HG02798 (cell line): ENCODE data around the gene GDPD5.

Experiments
- ATAC-seq: cut with Tn5 transposase; IDR thresholded peaks from one replicate; pipeline ENCODE4 v1.9.1; 2021; ENCODE audit warnings: mild to moderate bottlenecking; ENCODE audit not compliant: unreplicated experiment, poor library complexity

GDPD5 gene

DNA sequence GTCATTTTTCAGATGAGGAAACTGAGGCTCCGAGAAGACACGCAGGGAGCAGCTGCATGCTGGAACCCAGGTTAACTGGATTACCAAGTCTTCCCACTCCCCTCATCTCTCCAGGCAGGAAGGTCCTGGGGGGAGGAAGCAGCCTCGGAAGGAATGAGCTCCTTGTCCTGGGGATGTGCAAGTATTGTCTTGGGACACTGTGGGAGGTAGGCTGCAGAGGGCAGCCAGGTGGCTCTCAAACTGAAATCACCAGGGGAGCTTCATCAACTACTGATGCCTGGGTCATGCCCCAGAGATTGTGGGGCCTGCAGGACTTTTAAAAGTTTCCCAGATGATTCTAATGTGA lies 7.6 kb downstream of the GDPD5 start:
- no peak for ATAC-seq

DNA sequence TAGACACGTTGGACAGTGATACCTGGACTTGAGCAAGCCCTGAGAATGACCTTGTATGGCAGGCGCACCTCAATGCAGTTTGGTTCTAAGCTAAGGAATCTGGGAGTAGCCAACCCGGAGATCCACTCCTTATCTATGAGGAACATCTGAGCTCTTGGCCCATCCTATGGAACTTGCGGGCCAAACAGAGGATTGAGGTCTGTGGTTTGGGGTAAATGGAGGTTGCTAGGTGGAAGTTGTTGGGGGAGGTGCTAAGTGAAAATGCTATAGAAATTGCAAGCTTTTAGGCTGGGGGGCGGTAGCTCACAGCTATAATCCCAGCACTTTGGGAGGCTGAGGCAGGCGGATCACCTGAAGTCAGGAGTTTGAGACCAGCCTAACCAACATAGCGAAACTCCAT lies 8.9 kb downstream of the GDPD5 start:
- no peak for ATAC-seq

DNA sequence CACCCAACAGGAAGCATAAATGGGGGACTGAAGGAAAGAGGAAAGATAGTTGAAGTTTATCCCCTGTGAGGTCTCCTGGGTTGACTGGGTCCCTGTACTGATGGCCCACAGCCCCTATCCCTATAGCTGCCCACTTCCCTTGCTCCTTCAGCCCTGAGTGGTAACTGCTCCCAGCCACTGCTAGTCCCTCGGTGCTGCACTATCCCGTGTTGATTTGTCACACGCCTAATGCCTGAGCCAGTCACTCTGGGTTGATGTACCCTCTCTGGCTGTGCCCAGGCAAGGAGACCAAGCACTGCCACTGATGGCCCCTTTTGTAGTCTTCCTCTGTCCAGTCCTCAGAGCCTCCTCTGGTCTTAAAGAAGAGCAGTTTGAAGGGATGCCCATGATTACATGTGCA lies 9.6 kb downstream of the GDPD5 start:
- ATAC-seq: no peak

DNA sequence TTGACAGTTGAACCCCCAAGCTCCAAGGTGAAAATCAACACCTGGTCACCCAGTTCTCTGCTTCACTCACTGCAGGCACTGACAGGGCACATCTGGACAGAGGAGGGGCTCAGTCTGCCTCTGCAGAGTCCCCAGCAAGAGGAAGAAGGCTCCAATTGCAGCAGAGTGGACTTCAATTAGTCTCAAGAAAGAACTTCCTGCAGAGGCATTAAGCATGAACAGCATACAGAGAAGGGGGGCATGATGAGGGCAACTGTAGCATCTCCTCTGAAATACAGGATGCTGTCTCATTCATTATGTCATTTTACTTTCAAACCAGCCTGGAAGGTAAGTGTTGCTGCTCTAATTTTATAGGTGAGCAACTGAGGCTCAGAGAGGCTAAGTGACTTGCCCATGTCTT lies 11.1 kb downstream of the GDPD5 start:
- no peak for ATAC-seq

DNA sequence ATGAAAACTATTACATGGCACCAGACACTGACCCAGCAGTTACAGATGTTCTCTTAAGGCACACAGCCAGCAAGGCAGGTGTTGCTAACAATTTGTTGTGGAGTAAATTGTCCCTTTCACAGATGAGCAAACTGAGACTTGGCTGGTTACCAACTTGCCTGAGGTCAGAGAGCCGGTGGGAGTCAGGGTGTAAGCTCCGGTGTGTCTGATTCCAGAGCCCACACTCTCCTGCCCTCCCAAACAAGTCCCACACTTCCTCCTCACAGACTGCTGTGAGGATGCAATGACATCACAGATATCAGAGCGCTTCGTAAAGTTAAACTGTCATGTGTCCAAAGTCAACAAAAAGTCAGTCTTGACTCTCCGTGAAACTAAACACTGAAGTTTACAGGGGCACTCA lies 12.5 kb downstream of the GDPD5 start:
- no peak for ATAC-seq

DNA sequence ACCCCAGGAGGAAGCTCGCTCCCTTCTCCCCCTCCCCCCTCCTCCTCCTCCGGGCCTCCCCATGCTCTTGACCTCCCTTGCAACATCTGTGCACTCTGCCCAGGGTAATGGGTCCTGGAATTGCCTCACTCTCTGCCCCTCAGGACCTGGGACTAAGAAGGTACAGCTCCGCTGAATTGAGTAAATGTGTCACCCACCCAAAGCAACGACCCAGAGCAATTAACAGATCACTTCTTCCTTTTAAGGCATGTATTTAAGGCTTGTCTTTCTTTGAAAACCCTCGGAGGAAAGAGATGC lies 15.1 kb downstream of the GDPD5 start:
- no peak for ATAC-seq

DNA sequence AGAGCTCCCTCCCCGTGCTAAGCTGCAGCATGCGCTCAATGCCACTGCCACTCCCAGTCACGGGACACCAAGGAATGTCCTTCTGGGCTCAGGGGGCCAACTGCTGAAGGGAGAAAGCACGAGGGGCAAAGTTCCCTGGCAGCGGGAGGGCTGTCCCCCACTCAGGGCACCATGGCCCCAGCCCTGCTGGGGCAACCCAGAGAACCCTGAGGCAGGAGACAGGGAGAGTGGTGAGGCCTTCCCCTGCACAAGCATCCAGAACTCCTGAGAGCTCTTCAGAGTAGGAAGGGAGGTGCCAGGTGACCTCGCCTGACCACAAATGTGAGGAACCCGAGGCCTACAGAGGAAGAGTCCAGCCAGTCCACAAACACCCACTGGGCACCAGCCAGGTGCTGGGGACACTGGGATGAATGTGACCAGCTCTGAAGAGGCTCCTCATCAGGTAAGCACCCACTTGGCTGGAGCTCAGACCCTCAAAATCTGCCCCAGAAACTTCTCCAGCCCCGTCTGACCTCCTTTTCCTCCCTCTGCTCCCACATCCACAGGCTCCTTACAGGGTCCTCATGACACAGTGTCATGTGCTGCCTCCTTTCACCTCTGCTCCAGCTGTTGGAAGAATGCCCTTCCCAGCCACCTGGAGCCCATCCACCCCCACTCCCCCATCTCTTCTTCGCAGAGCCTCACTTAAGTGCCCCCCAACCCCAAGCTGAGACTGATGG lies 15.6 kb downstream of the GDPD5 start:
- ATAC-seq: no peak

DNA sequence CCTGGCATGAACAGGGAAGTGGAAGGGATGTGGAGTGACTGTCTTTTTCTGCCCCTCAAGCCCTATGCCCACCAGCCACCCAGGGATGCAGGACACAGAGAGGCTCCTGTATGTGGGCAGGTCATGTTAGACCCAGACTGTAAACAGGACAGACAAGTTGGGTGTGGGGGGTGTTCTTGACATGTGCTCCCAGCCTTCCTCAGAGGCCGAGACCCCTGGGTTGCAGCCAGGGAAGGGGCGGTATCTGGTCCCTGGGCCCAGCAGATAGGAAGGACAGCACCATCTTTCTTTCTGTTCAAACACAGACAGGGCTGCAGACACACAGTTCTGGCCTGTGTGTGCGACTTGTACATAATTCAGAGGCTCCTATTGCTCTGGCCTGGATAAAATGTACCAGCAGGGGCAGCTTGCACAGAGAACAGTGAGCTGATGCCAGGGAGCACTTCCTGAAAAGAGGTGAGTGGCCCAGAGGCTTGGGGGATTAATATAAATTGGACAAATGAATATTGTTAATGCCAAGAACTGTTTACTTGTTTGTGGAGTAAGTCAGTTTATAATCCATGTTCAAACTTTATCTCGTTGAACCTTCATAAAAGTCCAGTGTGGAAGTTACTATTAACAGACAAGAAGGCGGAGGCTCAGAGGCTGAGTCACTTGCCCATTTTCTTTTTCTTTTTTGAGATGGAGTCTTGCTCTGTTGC lies 16.6 kb downstream of the GDPD5 start:
- no peak for ATAC-seq

DNA sequence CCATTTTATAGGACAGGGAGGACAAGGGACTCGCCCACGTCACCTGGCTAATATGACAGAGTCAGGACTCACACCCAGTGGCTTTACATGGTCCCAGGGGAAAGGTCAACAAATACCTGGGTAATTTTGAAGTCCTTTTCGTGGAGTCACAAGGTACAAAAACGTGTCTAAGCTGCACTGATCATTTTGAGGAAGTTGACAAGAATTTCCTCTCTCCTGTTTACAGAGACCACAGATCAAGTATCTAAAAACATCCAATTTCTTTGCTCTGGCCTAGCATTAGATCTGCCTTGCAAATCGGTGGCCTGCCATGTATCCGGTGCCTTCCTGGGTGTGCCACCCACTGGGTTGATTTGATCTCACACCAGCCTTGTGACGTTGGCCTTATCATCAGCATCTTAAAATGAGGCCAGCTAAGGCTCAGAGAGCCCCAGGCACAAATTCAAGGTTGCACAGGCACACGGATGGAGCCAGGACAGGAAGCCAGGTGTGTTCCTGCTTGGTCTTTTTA lies 17.6 kb downstream of the GDPD5 start:
- ATAC-seq: no peak

DNA sequence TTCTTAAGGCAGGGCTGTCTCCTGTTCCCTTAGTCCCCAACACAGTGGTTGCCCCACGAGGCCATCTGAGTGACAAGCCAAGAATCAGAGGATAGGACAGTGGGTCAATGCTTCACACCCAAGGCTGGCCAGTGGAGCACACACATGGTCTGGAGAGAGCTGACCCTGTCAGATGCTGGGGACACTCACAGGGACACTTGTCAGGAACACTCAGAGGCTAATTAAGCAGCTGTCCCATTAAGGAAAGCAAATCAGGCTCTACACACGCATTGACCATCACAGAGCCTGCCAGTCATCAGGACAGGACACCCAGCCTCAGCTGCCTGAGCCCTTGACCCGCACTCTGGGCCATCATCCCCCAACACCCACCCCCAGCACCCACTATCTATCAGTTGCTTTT lies 18.2 kb downstream of the GDPD5 start:
- no peak for ATAC-seq

DNA sequence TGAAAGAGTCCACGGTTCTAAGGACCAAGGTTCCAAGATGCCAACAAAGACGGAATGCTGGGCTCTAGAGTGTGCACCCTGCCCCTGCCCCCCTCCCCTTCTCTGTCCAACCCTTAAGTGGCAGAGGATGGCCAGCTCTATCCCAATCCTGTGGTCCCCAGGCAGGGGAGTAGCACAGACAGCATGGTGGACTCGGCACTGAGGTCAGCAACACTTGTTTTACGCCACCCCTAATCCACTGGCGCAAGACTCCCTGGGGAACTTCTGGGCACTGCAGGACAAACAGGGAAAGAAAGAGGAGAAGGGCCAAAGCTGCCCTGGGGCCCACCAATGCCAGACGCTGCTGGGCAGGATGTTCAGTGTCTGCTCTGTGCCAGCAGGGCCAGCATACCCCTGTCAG lies 18.9 kb downstream of the GDPD5 start:
- ATAC-seq: no peak

DNA sequence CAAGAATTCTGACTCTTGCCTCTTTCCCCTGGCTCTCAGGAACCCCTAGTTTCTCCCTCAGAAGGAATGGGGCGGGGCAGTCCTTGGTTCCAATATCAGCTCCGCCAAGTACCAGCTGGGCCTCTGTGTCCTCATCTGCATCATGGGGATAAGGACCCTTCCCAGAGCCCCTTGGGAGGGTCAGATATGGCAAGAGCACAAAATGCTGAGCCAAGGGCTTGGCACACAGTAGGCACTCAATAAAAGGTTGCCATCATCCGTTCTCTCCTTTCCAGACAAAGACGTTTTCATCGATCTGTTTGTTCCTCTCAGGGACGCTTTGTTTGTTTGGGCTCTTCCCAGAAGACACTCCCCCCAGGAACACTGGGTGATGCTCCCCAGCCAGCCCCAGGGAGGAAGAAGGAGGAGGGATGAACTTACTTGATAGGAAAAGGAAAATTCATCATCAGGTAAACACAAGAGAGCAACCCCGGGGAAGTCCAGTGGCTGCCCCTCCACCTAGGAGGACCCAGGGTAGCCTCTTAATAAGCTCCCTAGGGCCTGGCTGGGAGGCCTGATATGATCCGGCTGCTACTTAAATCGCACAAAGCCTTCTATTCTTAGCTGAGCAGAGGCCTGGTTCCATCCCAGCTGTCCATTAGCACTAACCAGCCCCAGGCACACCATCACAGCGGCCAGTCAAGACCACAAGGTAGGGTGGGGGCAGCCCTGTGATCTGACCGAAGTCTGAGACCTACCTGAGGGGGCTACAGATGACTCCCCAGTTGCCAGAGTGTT lies 19.6 kb downstream of the GDPD5 start:
- no peak for ATAC-seq

DNA sequence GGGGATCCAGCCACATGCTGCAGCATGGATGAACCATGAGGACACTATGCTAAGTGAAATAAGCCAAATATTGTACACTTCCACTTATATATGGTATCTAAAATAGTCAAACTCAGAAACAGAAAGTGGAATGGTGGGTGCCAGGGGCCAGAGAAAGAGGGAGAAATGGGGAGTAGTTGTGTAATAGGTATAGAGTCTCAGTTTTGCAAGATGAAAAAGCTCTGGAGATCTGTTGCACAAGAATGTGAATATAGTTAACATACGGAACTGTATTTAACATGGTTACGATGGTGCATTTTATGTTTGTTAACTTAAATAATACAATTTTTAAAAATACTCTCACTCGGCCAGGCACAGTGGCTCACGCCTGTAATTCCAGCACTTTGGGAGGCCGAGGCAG lies 21.2 kb downstream of the GDPD5 start:
- no peak for ATAC-seq

DNA sequence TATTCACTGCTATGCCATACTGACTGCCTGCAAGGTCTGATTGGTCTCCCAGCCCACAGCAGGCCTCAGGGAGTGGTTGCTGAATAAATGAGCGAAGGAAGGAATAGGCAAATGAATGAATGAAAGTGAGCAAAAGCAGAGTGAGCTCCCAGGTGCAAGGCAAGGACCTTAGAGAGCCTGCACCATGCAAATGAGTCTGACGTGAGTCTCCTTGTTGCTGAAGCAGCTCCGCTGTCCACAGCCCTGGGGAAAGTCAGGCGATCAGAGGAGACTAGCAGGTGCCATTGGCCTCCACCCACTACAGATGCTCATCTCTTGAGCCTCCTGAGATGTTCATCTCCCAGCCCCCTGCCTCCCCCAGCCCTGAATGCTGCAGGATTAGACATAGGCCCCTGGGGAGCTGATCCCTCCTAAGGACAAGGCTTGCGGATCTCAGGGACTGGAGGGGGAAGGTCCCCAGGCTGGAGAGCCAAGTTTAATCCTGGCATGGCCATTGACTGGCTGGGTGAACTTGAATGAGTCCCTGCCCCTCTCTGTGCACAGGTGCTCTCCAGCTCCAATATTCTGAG lies 22.1 kb downstream of the GDPD5 start:
- peak; percentile 68 for ATAC-seq

DNA sequence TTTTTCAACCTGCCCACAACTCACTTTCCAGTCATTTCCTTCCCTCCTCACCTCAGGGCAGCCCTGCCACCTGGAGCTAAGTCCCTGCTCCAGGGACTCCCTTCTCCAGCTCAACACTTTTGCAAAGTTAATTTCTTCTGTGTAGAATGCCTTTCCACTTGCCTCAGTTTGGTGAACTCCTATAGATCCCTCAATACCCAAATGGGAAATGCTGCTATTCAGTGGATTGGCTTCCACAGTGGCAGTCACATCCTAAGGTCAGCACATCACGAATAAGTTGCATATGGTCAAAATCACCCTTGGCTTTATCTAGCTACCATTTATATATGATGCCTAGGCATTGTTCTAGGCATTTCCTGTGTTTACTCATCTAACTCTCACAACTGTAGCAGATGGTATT lies 23.6 kb downstream of the GDPD5 start:
- ATAC-seq: no peak

DNA sequence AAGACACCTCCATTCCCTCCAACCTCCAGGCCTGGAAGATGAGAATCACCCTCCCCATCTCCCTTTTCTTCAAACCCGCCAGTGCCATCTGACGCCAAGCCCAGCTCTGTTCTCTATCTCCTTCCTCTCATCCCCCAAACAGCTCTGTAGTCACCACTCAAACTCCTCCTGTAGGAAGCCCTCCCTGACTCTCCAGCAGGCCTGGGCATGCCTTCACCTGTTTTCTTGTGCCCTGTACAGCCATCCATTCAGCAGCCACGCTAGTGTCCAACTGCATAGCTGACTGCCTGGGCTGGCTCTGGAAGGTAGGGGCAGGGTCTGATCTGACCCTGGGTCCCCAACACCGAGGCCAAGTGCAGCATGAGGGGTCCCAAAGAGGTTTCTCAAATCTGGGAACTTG lies 25.0 kb downstream of the GDPD5 start:
- no peak for ATAC-seq

DNA sequence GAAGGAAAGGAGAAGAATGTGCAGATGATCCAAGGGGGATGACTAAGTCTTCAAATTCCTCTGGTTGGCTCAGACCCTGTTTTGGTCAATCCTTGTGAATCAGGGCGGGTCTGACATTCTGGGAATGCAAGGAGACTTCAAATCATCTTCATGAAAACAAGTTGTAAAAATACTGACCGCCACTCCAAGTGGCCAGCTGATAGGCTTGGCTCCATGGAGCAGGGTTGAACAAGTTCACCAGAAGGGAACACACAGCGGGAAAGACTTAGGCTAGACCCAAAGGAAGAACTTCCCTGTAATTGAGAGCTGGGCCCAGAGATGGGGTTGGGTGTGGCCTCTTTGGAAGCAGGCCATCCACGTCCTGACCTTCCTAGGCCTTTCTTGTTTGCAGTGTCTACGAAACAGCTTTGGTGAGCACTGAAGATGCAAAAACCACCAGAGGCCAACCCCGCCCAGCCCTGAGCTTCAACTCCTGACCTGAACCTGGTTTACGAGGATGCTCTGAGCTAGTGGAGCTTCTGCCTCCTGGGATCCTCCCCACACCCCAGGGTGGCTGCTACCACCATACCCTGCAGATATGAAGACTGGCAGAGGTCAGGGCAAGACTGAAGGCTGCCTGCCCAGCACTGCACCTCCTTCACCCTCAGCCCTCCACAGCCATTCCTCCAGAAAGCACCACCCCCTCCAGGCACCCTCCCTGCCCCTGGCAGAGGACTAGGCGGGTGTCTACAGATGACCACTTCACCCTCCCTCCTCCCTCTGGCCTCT lies 26.1 kb downstream of the GDPD5 start:
- no peak for ATAC-seq

DNA sequence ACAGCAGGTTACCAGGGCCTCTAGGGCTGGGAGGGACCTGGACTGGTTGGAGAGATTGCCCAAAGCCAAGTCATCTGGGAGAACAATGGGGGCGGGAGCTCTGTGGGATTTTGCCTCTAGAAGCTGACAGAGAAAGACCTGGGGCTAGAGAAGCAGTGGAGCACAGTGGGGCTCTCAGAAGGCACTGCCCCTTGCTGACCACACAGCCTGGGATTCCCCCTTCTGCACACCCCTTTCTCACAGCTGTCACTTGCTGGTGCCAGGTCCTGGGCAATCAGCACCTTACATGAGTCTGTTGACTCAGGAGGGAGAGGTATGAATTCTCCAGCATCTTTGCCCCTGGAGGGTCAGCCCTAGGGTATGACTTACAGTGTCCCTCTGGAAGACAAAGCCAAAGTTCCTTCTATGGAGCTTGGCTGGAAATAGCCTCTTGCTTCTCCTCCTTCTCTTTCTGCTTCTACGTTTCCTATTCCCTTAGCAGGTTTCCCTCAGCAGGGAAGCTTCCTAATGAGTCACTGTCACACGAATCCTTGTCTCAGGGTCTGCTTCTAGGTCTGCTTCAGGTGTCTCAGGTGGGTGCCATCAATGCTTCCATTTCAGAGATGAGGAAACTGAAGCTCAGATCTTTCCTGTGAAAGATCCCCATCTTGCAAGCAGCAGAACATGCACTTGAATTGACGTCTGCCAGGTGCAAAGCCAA lies 27.0 kb downstream of the GDPD5 start:
- ATAC-seq: no peak

DNA sequence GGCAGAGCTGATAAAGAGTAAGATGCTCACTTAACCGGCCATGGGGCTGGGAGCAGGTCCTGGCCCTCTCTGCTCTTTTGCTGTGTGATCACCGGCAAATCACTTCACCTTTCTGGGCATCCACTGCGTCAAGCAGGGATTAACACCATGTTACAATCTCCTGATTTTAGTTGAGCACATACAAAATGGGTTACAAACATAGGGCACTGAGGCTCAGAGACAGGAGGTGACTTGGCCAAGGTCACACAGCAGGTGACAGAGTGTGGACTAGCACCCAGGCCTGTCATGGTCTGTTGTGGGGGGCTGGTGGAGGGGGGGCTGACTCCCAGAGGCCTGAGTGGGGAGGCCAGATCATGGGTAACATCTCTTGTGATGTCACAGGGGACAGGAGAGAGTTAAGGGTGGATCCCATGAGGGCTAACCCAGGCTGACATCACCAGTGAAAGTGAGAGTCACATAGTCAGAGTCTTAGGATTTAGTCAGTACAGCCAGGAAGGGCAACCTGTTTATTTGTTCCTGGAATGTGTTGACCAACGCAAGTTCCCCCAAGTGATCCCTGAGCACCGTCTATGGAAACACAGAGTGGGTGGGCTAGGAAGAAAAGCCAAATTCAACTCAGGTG lies 27.8 kb downstream of the GDPD5 start:
- ATAC-seq: no peak
